Tibial nerve (tissue), 4 donors: ENCODE results near the gene APOBEC3F. TPM values are rescaled to one million over a fixed set of nuclear protein-coding genes. Genes with fewer than 3 reads are reported as not detected.
"Not testable (repeated sequence)": the region's sequence is repeated elsewhere in the genome, so short reads cannot be mapped to it uniquely, and the experiment has no call there.

Source experiments
- DNase-seq, 2 donors: peaks; one replicate each; pipeline ENCODE4 v3.0.0-alpha.2; 2019; ENCODE audit warnings: low spot score in 2 of 2
- H3K27ac ChIP-seq, 4 donors: fragments of 200-600 bp; sonication (generic) in 3 of 4; one replicate each; pipeline ENCODE4 v1.5.1; 2017 to 2019; ENCODE audit warnings: mild to moderate bottlenecking in 1 of 4
- H3K27me3 ChIP-seq, 2 donors: fragments of 200-600 bp; sonication (generic) in 1 of 2; one replicate each; pipeline versions ENCODE4 v1.5.1 to v1.6.0; 2017 to 2019
- H3K36me3 ChIP-seq, 3 donors: fragments of 200-600 bp; sonication (generic); one replicate each; pipeline ENCODE4 v1.5.1; 2018 to 2019
- H3K4me1 ChIP-seq, 4 donors: fragments of 200-600 bp; sonication (generic) in 3 of 4; one replicate each; pipeline ENCODE4 v1.5.1; 2017 to 2019
- H3K4me3 ChIP-seq, 4 donors: fragments of 200-600 bp; sonication (generic) in 3 of 4; one replicate each; pipeline ENCODE4 v1.5.1; 2017 to 2019; ENCODE audit warnings: mild to moderate bottlenecking in 1 of 4, moderate library complexity in 1 of 4
- H3K9me3 ChIP-seq, 4 donors: fragments of 200-600 bp; sonication (generic) in 3 of 4; one replicate each; pipeline ENCODE4 v1.5.1; 2017 to 2019
- CTCF ChIP-seq, 5 experiments: fragments of 200-600 bp in 3 of 5; fragments of 450-650 bp in 2 of 5; sonication (generic) in 3 of 5; IDR thresholded peaks; one replicate each; pipeline ENCODE4 v1.5.1; 2016 to 2019; ENCODE audit warnings: antibody characterized with exemption in 5 of 5, mild to moderate bottlenecking in 3 of 5, moderate library complexity in 2 of 5
- EP300 ChIP-seq, 2 donors: sonication (generic); formaldehyde crosslinking; IDR thresholded peaks; one replicate each; pipeline ENCODE4 v1.6.1; 2017; ENCODE audit warnings: antibody characterized with exemption in 2 of 2, mild to moderate bottlenecking in 1 of 2
- POLR2A ChIP-seq, 2 donors: fragments of 450-650 bp; IDR thresholded peaks; one replicate each; pipeline ENCODE4 v1.6.1; 2017; ENCODE audit warnings: antibody characterized with exemption in 2 of 2, mild to moderate bottlenecking in 2 of 2, moderate library complexity in 2 of 2
- WGBS, 2 donors: methylation state at CpG; one replicate each; pipeline ENCODE4 v1.1.5; 2018; 5-methylcytosine and 5-hydroxymethylcytosine counted together
- total RNA-seq, 4 donors: library from RNA; depleted of rRNA; stranded (reverse); fragments of >200 nt; gene quantifications; one replicate each; pipeline ENCODE4 v1.1.0, GENCODE V29; 2016

Gene APOBEC3F
- total RNA-seq, 4 donors from 2014 or later: 3.5 to 7.8 (median 5.2) TPM

- H3K27ac ChIP-seq: no peak overlapping the region
- DNase-seq: no peak
- H3K9me3 ChIP-seq: no peaks in the 10 kb centered on the region
- H3K4me1 ChIP-seq: peaks cover 0 to 14% (median 11%) of the 10 kb centered on the region in 4 donors
- TF ChIP-seq EP300 (IDR thresholded peaks at IDR 0.05) (no peak), POLR2A (IDR thresholded peaks at IDR 0.05) (no peak), CTCF (IDR thresholded peaks at IDR 0.05) (no peak)
- H3K36me3 ChIP-seq: no peaks in the 10 kb centered on the region
- no peak overlapping the region for H3K4me3 ChIP-seq
- 48 to 55% methylated on average over 2 of the region's 2 CpGs for WGBS, 2 donors
- no peaks in the 10 kb centered on the region for H3K27me3 ChIP-seq
Measured at GRCh38 chr22:39073981-39074380, 33.3 kb downstream of the APOBEC3F start.

DNA sequence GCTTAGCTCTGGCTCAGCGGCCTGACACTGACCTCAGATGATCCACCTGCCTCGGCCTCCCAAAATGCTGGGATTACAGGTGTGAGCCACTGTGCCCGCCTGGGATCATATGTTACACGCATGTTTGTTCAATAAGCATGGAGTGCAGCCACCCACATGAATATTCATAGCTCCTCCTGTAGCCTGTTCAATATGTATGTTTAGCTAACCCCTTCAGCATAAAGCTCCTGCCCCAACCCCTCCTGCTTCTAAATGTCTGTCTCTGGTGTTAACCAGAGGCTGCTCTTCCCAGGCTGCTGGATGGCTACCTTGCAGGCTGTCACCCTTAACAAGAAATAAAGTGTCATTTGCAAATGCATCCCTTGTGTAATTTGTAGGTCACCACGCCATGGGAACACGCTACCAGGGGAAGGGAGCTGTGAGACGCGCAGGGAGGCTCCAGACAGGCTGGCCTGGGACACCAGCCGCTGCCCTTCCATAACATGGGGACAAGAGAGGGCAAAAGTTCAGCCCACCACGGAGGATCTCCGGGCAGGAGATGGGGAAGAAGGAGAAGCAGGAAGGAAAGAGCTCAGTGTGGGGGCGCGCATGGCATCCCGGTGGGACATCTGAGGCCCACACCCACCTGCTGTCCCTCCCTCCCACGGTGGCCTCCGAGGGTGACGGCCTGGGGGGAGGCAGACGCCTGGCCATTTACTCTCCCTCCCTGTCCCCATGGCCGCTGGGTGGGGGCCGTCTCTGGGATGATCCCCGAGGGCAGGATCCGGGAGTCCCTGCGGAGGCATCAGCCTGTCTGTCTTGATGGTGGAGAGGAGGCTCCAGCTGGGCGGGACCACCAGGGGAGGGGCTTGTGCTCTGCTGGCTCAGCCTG lies 35.7 kb downstream of the APOBEC3F start:
- whole genome bisulfite sequencing, 2 donors: 21 to 41% methylated on average over 15 to 19 of the region's 24 CpGs
- H3K9me3 ChIP-seq, H3K27me3 ChIP-seq, H3K36me3 ChIP-seq, DNase-seq: not testable (repeated sequence)
- peak overlapping the region in 2 of 4 donors; percentile 70 to 84 for H3K27ac ChIP-seq
- peaks cover 0 to 14% (median 11%) of the 10 kb centered on the region in 4 donors for H3K4me1 ChIP-seq
- peak overlapping the region; percentile 20 to 59 (median 40) for H3K4me3 ChIP-seq

DNA sequence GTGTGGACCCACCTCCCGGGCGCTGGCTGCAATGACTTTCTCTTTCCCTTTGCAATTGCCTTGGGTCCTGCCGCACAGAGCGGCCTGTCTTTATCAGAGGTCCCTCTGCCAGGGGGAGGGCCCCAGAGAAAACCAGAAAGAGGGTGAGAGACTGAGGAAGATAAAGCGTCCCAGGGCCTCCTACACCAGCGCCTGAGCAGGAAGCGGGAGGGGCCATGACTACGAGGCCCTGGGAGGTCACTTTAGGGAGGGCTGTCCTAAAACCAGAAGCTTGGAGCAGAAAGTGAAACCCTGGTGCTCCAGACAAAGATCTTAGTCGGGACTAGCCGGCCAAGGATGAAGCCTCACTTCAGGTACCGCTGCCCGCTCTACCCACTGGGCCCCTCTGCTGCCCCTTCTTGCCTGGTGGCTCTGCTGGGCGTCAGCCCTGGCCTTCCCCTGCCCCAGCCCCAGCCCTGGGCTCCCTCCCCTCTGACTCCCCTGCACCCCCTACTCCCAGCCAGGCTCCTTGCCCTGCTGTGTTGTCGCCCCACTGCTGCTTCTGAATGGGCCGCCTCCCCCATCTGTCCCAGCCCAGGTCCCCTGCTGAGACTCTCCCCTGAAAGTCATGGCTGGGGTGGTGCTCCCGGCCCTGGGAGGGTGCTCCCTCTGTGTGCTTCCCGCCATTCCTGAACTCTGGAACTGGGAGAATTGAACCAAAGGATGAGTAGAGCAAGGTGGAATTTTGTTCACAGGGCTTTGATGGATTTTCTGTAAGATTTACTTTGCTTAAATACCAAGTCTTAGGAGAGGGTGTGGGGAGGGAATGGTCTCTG lies 36.6 kb downstream of the APOBEC3F start, which contains the start of gene APOBEC3G:
Gene APOBEC3G, plus strand, starts transcription at position 250 of the 815 bp plus-strand sequence. Its CDS starts 87 bp downstream, at position 337.
- DNase-seq: peak; percentile 26 to 54
- Histone ChIP-seq H3K4me3 (peak within 1 kb of the TSS; percentile 20 to 59 (median 56)), H3K27ac (peak within 1 kb of the TSS; percentile 35 to 92 (median 86)), H3K36me3 (peaks cover 0 to 18% (median 0%) of the 10 kb centered on the region in 3 donors), H3K4me1 (peaks cover 0 to 14% (median 11%) of the 10 kb centered on the region in 4 donors)
- WGBS, 2 donors: 25 to 28% methylated on average over 6 to 13 of the region's 17 CpGs
- TF ChIP-seq POLR2A (IDR thresholded peaks at IDR 0.05): peak; percentile 25 to 33
- H3K27me3 ChIP-seq, H3K9me3 ChIP-seq: not testable (repeated sequence)

- H3K9me3 ChIP-seq, H3K27me3 ChIP-seq, DNase-seq: not testable (repeated sequence)
- WGBS, 2 donors: 88 to 94% methylated on average over 12 of the region's 12 CpGs
- Histone ChIP-seq H3K4me1 (peaks cover 0 to 14% (median 11%) of the 10 kb centered on the region in 4 donors), H3K27ac (peak overlapping the region in 3 of 4 donors; percentile 84 to 92 (median 87)), H3K36me3 (peaks cover 0 to 25% (median 0%) of the 10 kb centered on the region in 3 donors), H3K4me3 (peak overlapping the region in 2 of 4 donors; percentile 55 to 59)
Measured at GRCh38 chr22:39077912-39078311, 37.2 kb downstream of the APOBEC3F start.

GRCh38 chr22:39078329-39078728 lies 37.7 kb downstream of the APOBEC3F start:
- no peak for DNase-seq
- peaks cover 0 to 14% (median 11%) of the 10 kb centered on the region in 4 donors for H3K4me1 ChIP-seq
- peaks cover 0 to 25% (median 0%) of the 10 kb centered on the region in 3 donors for H3K36me3 ChIP-seq
- H3K4me3 ChIP-seq: no peak overlapping the region
- TF ChIP-seq CTCF (IDR thresholded peaks at IDR 0.05) (no peak), EP300 (IDR thresholded peaks at IDR 0.05) (no peak), POLR2A (IDR thresholded peaks at IDR 0.05) (no peak)
- no peaks in the 10 kb centered on the region for H3K27me3 ChIP-seq
- 72 to 85% methylated on average over 8 of the region's 8 CpGs for WGBS, 2 donors
- no peaks in the 10 kb centered on the region for H3K9me3 ChIP-seq
- peak overlapping the region in 3 of 4 donors; percentile 53 to 87 (median 84) for H3K27ac ChIP-seq

DNA sequence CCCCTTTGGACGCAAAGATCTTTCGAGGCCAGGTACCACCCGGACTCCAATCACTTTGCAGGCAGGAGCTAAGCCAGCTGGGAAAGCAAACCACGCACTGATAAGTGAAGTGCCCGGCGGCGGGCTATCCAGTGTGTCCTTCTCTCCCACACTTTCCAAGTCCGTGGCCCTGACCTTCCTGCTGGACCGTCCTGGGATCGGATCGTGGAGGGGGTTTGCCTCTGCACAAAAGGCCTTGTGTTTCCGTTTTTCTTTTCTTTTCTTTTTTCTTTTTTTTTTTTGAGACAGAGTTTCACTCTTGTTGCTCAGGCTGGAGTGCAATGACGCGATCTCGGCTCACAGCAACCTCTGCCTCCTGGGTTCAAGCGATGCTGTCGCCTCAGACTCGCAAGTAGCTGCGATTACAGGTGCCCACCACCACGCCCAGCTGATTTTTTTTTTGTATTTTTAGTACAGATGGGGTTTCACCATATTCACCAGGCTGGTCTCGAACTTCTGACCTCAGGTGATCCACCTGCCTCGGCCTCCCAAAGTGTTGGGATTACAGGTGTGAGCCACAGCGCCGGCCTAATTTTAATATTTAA lies 38.5 kb downstream of the APOBEC3F start:
- not testable (repeated sequence) for H3K27me3 ChIP-seq, H3K27ac ChIP-seq, H3K9me3 ChIP-seq, H3K4me3 ChIP-seq, DNase-seq
- H3K36me3 ChIP-seq: peaks cover 0 to 28% (median 0%) of the 10 kb centered on the region in 3 donors
- 48 to 65% methylated on average over 24 of the region's 24 CpGs for WGBS, 2 donors
- H3K4me1 ChIP-seq: peaks cover 0 to 14% (median 11%) of the 10 kb centered on the region in 4 donors
